Heart left ventricle (tissue), 13 donors: Measurements from ENCODE around the gene PRKN.

ENCODE experiments used
- CTCF ChIP-seq, 12 donors: fragments of 200-600 bp; sonication (generic) in 4 of 12; IDR thresholded peaks; one replicate each; pipeline versions ENCODE4 v1.5.0 to v1.8.0; 2018 to 2022; ENCODE audit warnings: antibody characterized with exemption in 12 of 12, mild to moderate bottlenecking in 5 of 12
- POLR2A ChIP-seq, 2 donors: fragments of 450-650 bp; IDR thresholded peaks; one replicate each; pipeline ENCODE4 v1.6.1; 2017; ENCODE audit warnings: antibody characterized with exemption in 2 of 2, mild to moderate bottlenecking in 2 of 2, moderate library complexity in 2 of 2
- donor health status: ischemic (EF 13 %, LVEDD 7.1; RV severe dilation, severe dysfunction).
- donor health status: DM: no; HTN: yes; CAD: no.
- donor health status: DM: no; HTN: no; CAD: no.
- donor health status: ischemic (EF 25% LVEDD 6.9; RV normal size, moderate dysfunction).
- donor health status: ischemic (EF 25% LVEDD 5.7; RV mildly dilated, moderate dysfunction).
- donor health status: ischemic (EF 35%, LVEDD 5.7; RV mildly dilated, moderate dysfunction).
- donor health status: nonischemic (EF 11% LVEDD 7.7; RV severe dilation, severe dysfunction).
- donor health status: DM: yes; HTN: yes; CAD: no.
- donor health status: PGD.
- donor health status: ischemic (EF 29% LVEDD 5.4; RV normal size, mild dysfunction).
- donor health status: nonischemic (EF 23%, LVEDD 6.1; RV moderate dilation, normal function).

- TF ChIP-seq CTCF (IDR thresholded peaks at IDR 0.05) (no peak), POLR2A (IDR thresholded peaks at IDR 0.05) (no peak)
Measured at GRCh38 chr6:162154930-162155329, 572.6 kb downstream of the PRKN start.
